ENCODE measurements around the gene C2orf74. TPM values are rescaled to one million over a fixed set of nuclear protein-coding genes. Genes with fewer than 3 reads are reported as not detected.
A peak's percentile ranks its signal among the peaks of the same experiment; 100 is the strongest.

C2orf74 gene
- polyA plus RNA-seq, 1 donor: 21.1 TPM

- H3K27ac ChIP-seq (ENCODE audit: low read length): no peak overlapping the region
- no peak for DNase-seq
- H3K4me3 ChIP-seq (ENCODE audit: low read length): no peak overlapping the region
- no peaks in the 10 kb centered on the region for H3K4me1 ChIP-seq (ENCODE audit: control insufficient read depth, insufficient read depth, low read length)
- H3K27me3 ChIP-seq (ENCODE audit: control insufficient read depth, insufficient read depth, low read length): no peaks in the 10 kb centered on the region
- WGBS (ENCODE audit: insufficient coverage, low lambda C conversion rate): 89% methylated on average over 3 of the region's 3 CpGs
- no peaks in the 10 kb centered on the region for H3K9me3 ChIP-seq (ENCODE audit: control insufficient read depth, low read depth, low read length)
- H3K36me3 ChIP-seq (ENCODE audit: control insufficient read depth, insufficient read depth, low read length): peaks cover 26% of the 10 kb centered on the region
Measured at GRCh38 chr2:61165946-61166345, 4.0 kb downstream of the C2orf74 start.

DNA sequence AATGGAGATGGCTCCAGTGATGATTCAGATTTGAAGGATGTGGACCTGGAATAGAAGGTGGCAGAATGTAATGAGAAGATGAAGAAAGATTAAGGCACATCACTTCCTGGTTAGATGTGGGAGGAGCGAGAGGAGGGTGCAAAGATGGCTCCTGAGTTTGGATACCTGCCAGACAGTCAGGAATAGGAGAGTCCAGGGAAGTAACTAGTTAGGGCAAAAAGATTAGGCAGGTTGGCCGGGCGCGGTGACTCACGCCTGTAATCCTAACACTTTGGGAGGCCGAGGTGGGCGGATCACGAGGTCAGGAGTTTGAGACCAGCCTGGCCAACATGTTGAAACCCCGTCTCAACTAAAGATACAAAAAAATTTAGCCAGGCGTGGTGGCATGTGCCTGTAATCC lies 5.6 kb downstream of the C2orf74 start:
- DNase-seq: no peak
- H3K27ac ChIP-seq (ENCODE audit: low read length): no peak overlapping the region
- H3K4me3 ChIP-seq (ENCODE audit: low read length): no peak overlapping the region
- no peaks in the 10 kb centered on the region for H3K9me3 ChIP-seq (ENCODE audit: control insufficient read depth, low read depth, low read length)
- H3K36me3 ChIP-seq (ENCODE audit: control insufficient read depth, insufficient read depth, low read length): peaks cover 26% of the 10 kb centered on the region
- H3K27me3 ChIP-seq (ENCODE audit: control insufficient read depth, insufficient read depth, low read length): no peaks in the 10 kb centered on the region
- WGBS (ENCODE audit: insufficient coverage, low lambda C conversion rate): no CpG with 5 or more reads among the region's 10 CpGs
- H3K4me1 ChIP-seq (ENCODE audit: control insufficient read depth, insufficient read depth, low read length): no peaks in the 10 kb centered on the region

- H3K9me3 ChIP-seq (ENCODE audit: control insufficient read depth, low read depth, low read length): no peaks in the 10 kb centered on the region
- DNase-seq: no peak
- peaks cover 2% of the 10 kb centered on the region for H3K27me3 ChIP-seq (ENCODE audit: control insufficient read depth, insufficient read depth, low read length)
- no peaks in the 10 kb centered on the region for H3K36me3 ChIP-seq (ENCODE audit: control insufficient read depth, insufficient read depth, low read length)
- H3K27ac ChIP-seq (ENCODE audit: low read length): no peak overlapping the region
- no peaks in the 10 kb centered on the region for H3K4me1 ChIP-seq (ENCODE audit: control insufficient read depth, insufficient read depth, low read length)
- WGBS (ENCODE audit: insufficient coverage, low lambda C conversion rate): no CpG with 5 or more reads among the region's 1 CpG
- H3K4me3 ChIP-seq (ENCODE audit: low read length): no peak overlapping the region
Measured at GRCh38 chr2:61172671-61173070, 10.7 kb downstream of the C2orf74 start.

DNA sequence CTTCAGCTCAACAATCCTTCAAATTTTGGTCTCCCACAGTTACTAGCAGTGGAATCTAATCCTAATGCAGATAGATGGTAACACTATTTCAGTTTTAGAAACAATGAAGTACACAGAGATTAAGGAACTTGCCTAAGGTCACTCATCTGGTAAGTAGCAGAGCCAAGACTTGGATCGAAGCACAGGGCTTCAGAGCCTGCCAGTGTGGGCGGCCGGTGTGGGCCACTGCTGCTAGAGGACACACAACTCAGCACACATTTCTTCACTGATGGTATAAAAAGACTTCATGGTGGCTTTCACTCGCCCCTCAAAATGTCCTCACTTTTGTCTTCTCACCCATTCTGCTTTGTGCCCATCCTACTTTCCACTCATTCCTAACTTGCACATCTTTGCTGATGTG lies 11.1 kb downstream of the C2orf74 start:
- 100% methylated on average over 1 of the region's 4 CpGs for WGBS (ENCODE audit: insufficient coverage, low lambda C conversion rate)
- H3K27ac ChIP-seq (ENCODE audit: low read length): no peak overlapping the region
- no peak for DNase-seq
- no peak overlapping the region for H3K4me3 ChIP-seq (ENCODE audit: low read length)
- peaks cover 2% of the 10 kb centered on the region for H3K27me3 ChIP-seq (ENCODE audit: control insufficient read depth, insufficient read depth, low read length)
- no peaks in the 10 kb centered on the region for H3K9me3 ChIP-seq (ENCODE audit: control insufficient read depth, low read depth, low read length)
- no peaks in the 10 kb centered on the region for H3K36me3 ChIP-seq (ENCODE audit: control insufficient read depth, insufficient read depth, low read length)
- peaks cover under 1% of the 10 kb centered on the region for H3K4me1 ChIP-seq (ENCODE audit: control insufficient read depth, insufficient read depth, low read length)

DNA sequence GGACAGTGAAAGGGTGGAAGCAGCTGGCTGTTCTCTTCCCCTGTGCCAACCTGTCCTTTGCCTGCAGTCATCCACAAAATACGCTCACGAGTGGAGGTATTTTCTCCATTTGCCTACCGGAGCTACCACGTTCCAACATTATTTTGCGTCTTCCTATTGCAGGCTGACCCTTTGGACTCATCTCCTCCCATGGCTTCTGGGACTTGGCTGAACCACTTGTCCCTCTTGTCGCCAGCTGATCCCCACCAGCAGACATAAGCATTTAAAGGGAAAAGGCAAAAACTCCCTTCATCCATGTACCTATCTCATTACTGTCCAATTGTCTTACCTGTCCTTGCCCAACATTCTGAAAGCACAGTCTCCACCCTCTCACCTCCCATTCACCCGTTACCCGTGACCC lies 13.0 kb downstream of the C2orf74 start:
- Histone ChIP-seq H3K27ac (ENCODE audit: low read length) (no peak overlapping the region), H3K27me3 (ENCODE audit: control insufficient read depth, insufficient read depth, low read length) (peaks cover 2% of the 10 kb centered on the region), H3K4me1 (ENCODE audit: control insufficient read depth, insufficient read depth, low read length) (peaks cover 14% of the 10 kb centered on the region), H3K4me3 (ENCODE audit: low read length) (no peak overlapping the region), H3K9me3 (ENCODE audit: control insufficient read depth, low read depth, low read length) (no peaks in the 10 kb centered on the region), H3K36me3 (ENCODE audit: control insufficient read depth, insufficient read depth, low read length) (peaks cover 5% of the 10 kb centered on the region)
- WGBS (ENCODE audit: insufficient coverage, low lambda C conversion rate): 100% methylated on average over 1 of the region's 8 CpGs
- no peak for DNase-seq

GRCh38 chr2:61176755-61177726 lies 15.1 kb downstream of the C2orf74 start:
- Histone ChIP-seq H3K4me1 (ENCODE audit: control insufficient read depth, insufficient read depth, low read length) (peaks cover 20% of the 10 kb centered on the region), H3K27ac (ENCODE audit: low read length) (peak overlapping the region; percentile 90), H3K36me3 (ENCODE audit: control insufficient read depth, insufficient read depth, low read length) (peaks cover 24% of the 10 kb centered on the region), H3K27me3 (ENCODE audit: control insufficient read depth, insufficient read depth, low read length) (peaks cover 2% of the 10 kb centered on the region), H3K4me3 (ENCODE audit: low read length) (peak overlapping the region; percentile 86), H3K9me3 (ENCODE audit: control insufficient read depth, low read depth, low read length) (no peaks in the 10 kb centered on the region)
- WGBS (ENCODE audit: insufficient coverage, low lambda C conversion rate): no CpG with 5 or more reads among the region's 111 CpGs
- DNase-seq: peak; percentile 93 to 98

DNA sequence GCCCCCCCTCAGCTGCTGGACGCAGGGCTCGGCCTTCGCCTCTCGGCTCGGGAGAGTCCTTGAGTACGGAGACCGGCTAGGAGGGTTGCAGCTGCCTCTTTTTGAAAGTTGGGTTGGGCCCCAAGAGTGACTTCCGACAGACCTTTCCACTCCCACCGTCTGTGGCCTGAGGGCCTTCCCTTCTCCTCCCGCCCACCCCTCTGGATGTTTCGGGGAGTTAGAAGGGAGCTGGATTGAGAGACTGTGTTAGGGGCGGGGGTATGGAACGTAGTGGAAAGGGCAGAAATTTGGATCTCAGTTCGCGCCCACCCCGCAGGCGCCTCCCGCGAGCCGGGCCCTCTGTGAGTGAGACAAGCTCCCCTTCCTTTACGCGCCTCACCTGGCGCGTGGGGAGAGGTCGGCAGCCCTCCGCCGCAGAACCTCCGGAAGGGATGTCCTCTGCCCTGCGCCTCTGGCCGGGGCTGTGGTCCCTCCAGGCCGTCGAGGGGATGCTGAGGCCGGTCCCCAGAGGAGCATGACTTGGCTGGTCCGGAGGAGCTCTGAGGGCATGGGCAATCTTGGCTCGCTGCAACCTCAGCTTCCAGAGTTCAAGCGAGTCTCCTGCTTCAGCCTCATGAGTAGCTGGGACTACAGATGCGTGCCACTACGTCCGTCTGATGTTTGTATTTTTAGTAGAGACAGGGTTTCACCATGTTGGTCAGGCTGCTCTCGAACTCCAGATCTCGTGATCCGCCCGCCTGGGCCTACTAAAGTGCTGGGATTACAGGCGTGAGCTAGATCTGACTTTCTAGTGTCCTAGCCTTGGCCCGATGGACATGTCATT lies 15.9 kb downstream of the C2orf74 start:
- peak overlapping the region; percentile 90 for H3K27ac ChIP-seq (ENCODE audit: low read length)
- peaks cover 33% of the 10 kb centered on the region for H3K36me3 ChIP-seq (ENCODE audit: control insufficient read depth, insufficient read depth, low read length)
- H3K27me3 ChIP-seq (ENCODE audit: control insufficient read depth, insufficient read depth, low read length): peaks cover 2% of the 10 kb centered on the region
- H3K4me3 ChIP-seq (ENCODE audit: low read length): peak overlapping the region; percentile 79
- DNase-seq: peak in 1 of 2 donors; percentile 69
- no CpG with 5 or more reads among the region's 45 CpGs for WGBS (ENCODE audit: insufficient coverage, low lambda C conversion rate)
- H3K9me3 ChIP-seq (ENCODE audit: control insufficient read depth, low read depth, low read length): no peaks in the 10 kb centered on the region
- peaks cover 20% of the 10 kb centered on the region for H3K4me1 ChIP-seq (ENCODE audit: control insufficient read depth, insufficient read depth, low read length)

- DNase-seq: peak in 1 of 2 donors; percentile 30
- Histone ChIP-seq H3K27me3 (ENCODE audit: control insufficient read depth, insufficient read depth, low read length) (peaks cover 2% of the 10 kb centered on the region), H3K9me3 (ENCODE audit: control insufficient read depth, low read depth, low read length) (no peaks in the 10 kb centered on the region), H3K4me3 (ENCODE audit: low read length) (peak overlapping the region; percentile 79), H3K4me1 (ENCODE audit: control insufficient read depth, insufficient read depth, low read length) (peaks cover 20% of the 10 kb centered on the region), H3K27ac (ENCODE audit: low read length) (no peak overlapping the region), H3K36me3 (ENCODE audit: control insufficient read depth, insufficient read depth, low read length) (peaks cover 42% of the 10 kb centered on the region)
- WGBS (ENCODE audit: insufficient coverage, low lambda C conversion rate): 94% methylated on average over 3 of the region's 22 CpGs
Measured at GRCh38 chr2:61178603-61179545, 16.9 kb downstream of the C2orf74 start.

DNA sequence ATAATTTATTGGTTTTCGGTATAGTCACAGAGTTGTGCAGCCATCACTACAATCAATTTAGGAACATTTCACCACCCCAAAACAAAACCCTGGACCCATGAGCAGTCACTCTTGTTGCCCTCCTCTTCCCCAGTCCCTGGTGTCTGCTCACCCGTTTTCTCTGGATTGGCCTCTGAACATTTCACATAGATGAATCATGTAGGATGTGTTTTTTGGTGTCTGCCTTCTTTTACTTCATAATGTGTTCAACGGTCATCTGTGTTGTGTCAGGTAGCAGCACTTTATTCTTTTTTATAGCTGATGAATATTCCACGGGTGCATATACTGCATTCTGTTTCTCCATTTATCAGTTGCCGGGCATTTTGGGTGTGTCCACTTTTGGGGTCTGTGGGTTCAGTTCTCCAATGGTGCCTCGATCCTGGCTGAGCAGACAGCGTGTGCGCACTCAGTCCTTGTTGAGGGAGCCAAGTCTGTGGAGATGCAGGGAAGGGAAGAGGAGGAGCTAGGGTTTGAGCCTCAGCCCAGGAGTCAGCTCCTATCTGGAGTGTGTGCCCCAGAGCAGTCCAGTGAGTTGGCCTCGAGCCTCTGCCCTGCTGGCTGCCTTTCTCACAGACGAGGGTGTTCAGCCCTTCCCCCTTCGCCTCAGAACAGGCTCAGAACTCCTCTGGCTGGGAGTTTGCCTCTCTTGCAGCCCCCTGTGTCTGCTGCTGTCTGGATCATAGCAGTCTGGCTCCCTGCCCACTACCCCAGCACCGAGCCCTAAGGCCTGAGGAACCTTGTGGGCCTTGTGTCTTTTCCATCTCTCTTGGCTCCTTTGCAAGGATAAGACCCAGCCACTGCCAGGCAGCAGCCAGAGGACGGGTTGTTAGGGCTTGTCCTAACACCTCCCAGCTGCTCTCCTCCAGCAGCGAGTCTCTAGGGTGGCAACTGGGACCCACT lies 18.0 kb downstream of the C2orf74 start:
- Histone ChIP-seq H3K4me1 (ENCODE audit: control insufficient read depth, insufficient read depth, low read length) (peaks cover 20% of the 10 kb centered on the region), H3K36me3 (ENCODE audit: control insufficient read depth, insufficient read depth, low read length) (peaks cover 51% of the 10 kb centered on the region), H3K27me3 (ENCODE audit: control insufficient read depth, insufficient read depth, low read length) (peaks cover 2% of the 10 kb centered on the region), H3K9me3 (ENCODE audit: control insufficient read depth, low read depth, low read length) (no peaks in the 10 kb centered on the region), H3K27ac (ENCODE audit: low read length) (no peak overlapping the region), H3K4me3 (ENCODE audit: low read length) (no peak overlapping the region)
- DNase-seq: peak in 1 of 2 donors; percentile 9
- 100% methylated on average over 1 of the region's 14 CpGs for WGBS (ENCODE audit: insufficient coverage, low lambda C conversion rate)

Measured in large intestine (tissue), 3 donors.